H9 (cell line): ENCODE results near the gene MPZL3. TPM values are rescaled to one million over a fixed set of nuclear protein-coding genes. Genes with fewer than 3 reads are reported as not detected.

Experiments
- DNase-seq: peaks from one replicate; pipeline ENCODE4 v3.0.0-alpha.2; 2017
- H2AFZ ChIP-seq: one replicate; pipeline ENCODE4 v1.6.1; 2013; ENCODE audit warnings: mild to moderate bottlenecking, low read length, control low read depth, moderate library complexity
- H2AK5ac ChIP-seq: 2 replicates; pipeline ENCODE4 v1.6.1; 2013; ENCODE audit warnings: low read length, control low read depth, mixed read lengths; ENCODE audit not compliant: insufficient read length
- H2BK120ac ChIP-seq: one replicate; pipeline ENCODE4 v1.6.1; 2013; ENCODE audit warnings: low read depth, mild to moderate bottlenecking, low read length, control low read depth, inconsistent platforms; ENCODE audit not compliant: poor library complexity, severe bottlenecking
- H2BK12ac ChIP-seq: 2 replicates; pipeline ENCODE4 v1.6.1; 2013; ENCODE audit warnings: low read length, control low read depth, mixed read lengths, low read depth; ENCODE audit not compliant: insufficient read length
- H2BK15ac ChIP-seq: 2 replicates; pipeline ENCODE4 v1.6.1; 2013; ENCODE audit warnings: low read depth, low read length, control low read depth
- H2BK20ac ChIP-seq: one replicate; pipeline ENCODE4 v1.6.1; 2013; ENCODE audit warnings: low read depth, mild to moderate bottlenecking, low read length, control low read depth, inconsistent platforms; ENCODE audit not compliant: poor library complexity, severe bottlenecking
- H2BK5ac ChIP-seq: 2 replicates; pipeline ENCODE4 v1.6.1; 2013; ENCODE audit warnings: low read length, control low read depth, mixed read lengths; ENCODE audit not compliant: insufficient read length
- H3K14ac ChIP-seq: 2 replicates; pipeline ENCODE4 v1.6.1; 2013; ENCODE audit warnings: low read length, control low read depth; ENCODE audit not compliant: insufficient read depth
- H3K18ac ChIP-seq: 2 replicates; pipeline ENCODE4 v1.6.1; 2013; ENCODE audit warnings: low read depth, mild to moderate bottlenecking, mixed read lengths, low read length, control low read depth; ENCODE audit not compliant: insufficient read length
- H3K23ac ChIP-seq: 2 replicates; pipeline ENCODE4 v1.6.1; 2013; ENCODE audit warnings: low read length, control low read depth, mixed read lengths, low read depth; ENCODE audit not compliant: insufficient read length
- H3K23me2 ChIP-seq: 2 replicates; pipeline ENCODE4 v1.6.1; 2013; ENCODE audit warnings: low read depth, mild to moderate bottlenecking, mixed read lengths, low read length, control low read depth; ENCODE audit not compliant: insufficient read length, poor library complexity, severe bottlenecking
- H3K27ac ChIP-seq: 2 replicates; pipeline ENCODE4 v1.5.1; 2013; ENCODE audit warnings: low read length, control low read depth, mixed read lengths, low read depth; ENCODE audit not compliant: insufficient read length
- H3K27me3 ChIP-seq: 2 replicates; pipeline ENCODE4 v1.6.1; 2013; ENCODE audit warnings: low read length, control low read depth, inconsistent platforms; ENCODE audit not compliant: insufficient read depth
- H3K4ac ChIP-seq: 2 replicates; pipeline ENCODE4 v1.6.1; 2013; ENCODE audit warnings: low read depth, mild to moderate bottlenecking, control low read depth, inconsistent platforms, low read length, moderate library complexity
- H3K4me1 ChIP-seq: 2 replicates; pipeline ENCODE4 v1.6.1; 2013; ENCODE audit warnings: low read length, control low read depth, inconsistent platforms; ENCODE audit not compliant: insufficient read depth
- H3K4me2 ChIP-seq: 2 replicates; pipeline ENCODE4 v1.6.1; 2013; ENCODE audit warnings: low read length, control low read depth, mixed read lengths; ENCODE audit not compliant: insufficient read length, insufficient read depth
- H3K56ac ChIP-seq: 2 replicates; pipeline ENCODE4 v1.6.1; 2013; ENCODE audit warnings: low read depth, mild to moderate bottlenecking, mixed read lengths, low read length, control low read depth; ENCODE audit not compliant: insufficient read length
- H3K79me1 ChIP-seq: 2 replicates; pipeline ENCODE4 v1.6.1; 2013; ENCODE audit warnings: low read depth, mild to moderate bottlenecking, moderate library complexity, low read length, control low read depth, inconsistent platforms; ENCODE audit not compliant: insufficient read depth, poor library complexity, severe bottlenecking
- H3K79me2 ChIP-seq: 2 replicates; pipeline ENCODE4 v1.6.1; 2013; ENCODE audit warnings: low read length, control low read depth, inconsistent platforms; ENCODE audit not compliant: insufficient read depth
- H3K9ac ChIP-seq: 2 replicates; pipeline ENCODE4 v1.6.1; 2013; ENCODE audit warnings: low read length, control low read depth, mixed read lengths; ENCODE audit not compliant: insufficient read length; ENCODE audit errors: extremely low read depth
- H3K9me3 ChIP-seq: one replicate; pipeline ENCODE4 v1.6.1; 2013; ENCODE audit warnings: low read depth, low read length, inconsistent platforms; ENCODE audit not compliant: control insufficient read depth
- H3T11ph ChIP-seq: one replicate; pipeline ENCODE4 v1.6.1; 2013; ENCODE audit warnings: mild to moderate bottlenecking, low read length, control low read depth, inconsistent platforms
- H4K20me1 ChIP-seq: one replicate; pipeline ENCODE4 v1.6.1; 2013; ENCODE audit not compliant: control insufficient read depth, insufficient read length, insufficient read depth
- H4K5ac ChIP-seq: 2 replicates; pipeline ENCODE4 v1.6.1; 2013; ENCODE audit warnings: low read depth, mild to moderate bottlenecking, mixed read lengths, low read length, control low read depth; ENCODE audit not compliant: insufficient read length
- H4K8ac ChIP-seq: replicated peaks from 2 replicates; pipeline ENCODE4 v1.6.1; 2013; ENCODE audit warnings: low read length, control low read depth, mixed read lengths, low read depth; ENCODE audit not compliant: insufficient read length
- H4K91ac ChIP-seq: 2 replicates; pipeline ENCODE4 v1.6.1; 2013; ENCODE audit warnings: low read depth, mild to moderate bottlenecking, moderate library complexity, mixed read lengths, low read length, control low read depth; ENCODE audit not compliant: insufficient read length
- H3K27ac Mint-ChIP-seq, 3 experiments: 2 replicates in 2 of 3; 3 replicates in 1 of 3; pipeline ENCODE4 v1.8.0; 2020 to 2021; ENCODE audit warnings: mixed read lengths in 3 of 3, mild to moderate bottlenecking in 1 of 3, moderate library complexity in 1 of 3
- H3K27me3 Mint-ChIP-seq: 2 replicates; pipeline ENCODE4 v1.8.0; 2021; ENCODE audit warnings: low read depth, mild to moderate bottlenecking, moderate library complexity, mixed read lengths
- H3K36me3 Mint-ChIP-seq, 3 experiments: 2 replicates in 2 of 3; 3 replicates in 1 of 3; pipeline ENCODE4 v1.8.0; 2020 to 2021; ENCODE audit warnings: low read depth in 3 of 3, mixed read lengths in 3 of 3; ENCODE audit not compliant: insufficient read depth in 1 of 3
- H3K4me1 Mint-ChIP-seq, 2 experiments: 2 replicates each; pipeline ENCODE4 v1.8.0; 2020; ENCODE audit warnings: mixed read lengths in 2 of 2
- H3K4me3 Mint-ChIP-seq, 2 experiments: 2 replicates in 1 of 2; 3 replicates in 1 of 2; pipeline ENCODE4 v1.8.0; 2020 to 2021; ENCODE audit warnings: mild to moderate bottlenecking in 2 of 2, mixed read lengths in 2 of 2, moderate library complexity in 1 of 2
- H3K9me3 Mint-ChIP-seq, 2 experiments: 2 replicates in 1 of 2; 3 replicates in 1 of 2; pipeline ENCODE4 v1.8.0; 2020; ENCODE audit warnings: mild to moderate bottlenecking in 2 of 2, mixed read lengths in 2 of 2, moderate library complexity in 1 of 2
- WGBS: extraction: QIAGEN DNeasy Blood & Tissue Kit; methylation state at CpG from one replicate; pipeline ENCODE4 v1.1.7; 2013; ENCODE audit warnings: missing lambda C conversion rate, low lambda C conversion rate, mixed read lengths; ENCODE audit not compliant: insufficient read length; ENCODE audit errors: extremely low coverage; 5-methylcytosine and 5-hydroxymethylcytosine counted together
- total RNA-seq: library from RNA; stranded (reverse); gene quantifications from 2 replicates; pipeline ENCODE4 v1.2.1, GENCODE V29; 2021
- TF ChIP-seq, protein P1 (sequence below): fragments of 200-600 bp; sonication (generic); conservative IDR thresholded peaks from 3 replicates; pipeline ENCODE4 v1.8.0; 2021; ENCODE audit warnings: antibody characterized with exemption, mild to moderate bottlenecking

Gene MPZL3
- total RNA-seq, 1 experiment from 2014 or later = 2.6 TPM

DNA sequence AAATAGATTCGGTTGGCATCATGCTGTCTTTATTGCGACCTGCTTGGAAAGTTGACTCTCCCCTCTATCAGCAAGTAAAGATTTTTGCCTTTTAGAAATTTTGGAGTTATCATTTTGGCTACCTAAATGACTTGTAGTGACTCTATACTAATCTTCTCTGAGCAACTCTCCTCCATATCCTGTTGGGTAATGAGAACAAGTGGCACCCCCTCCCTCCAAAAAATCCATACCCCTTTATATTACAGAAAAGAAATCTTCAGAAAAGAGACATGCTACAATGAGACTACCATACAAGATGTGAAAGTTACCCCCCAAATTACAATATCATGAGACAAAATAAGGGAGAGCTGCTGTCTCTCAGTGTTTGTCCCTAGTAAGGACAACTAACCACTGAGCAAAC lies 28.6 kb downstream of the MPZL3 start:
- H2BK120ac ChIP-seq = no peak overlapping the region
- H3K36me3 Mint-ChIP-seq = no peaks in the 10 kb centered on the region
- no peak overlapping the region for H4K8ac ChIP-seq
- no peaks in the 10 kb centered on the region for H3K4me1 ChIP-seq
- no peak overlapping the region for H3K27ac Mint-ChIP-seq
- H3T11ph ChIP-seq = no peak overlapping the region
- H3K4me2 ChIP-seq = no peak overlapping the region
- H4K91ac ChIP-seq = no peak overlapping the region
- no peaks in the 10 kb centered on the region for H3K79me2 ChIP-seq
- H4K5ac ChIP-seq = no peak overlapping the region
- no peak overlapping the region for H3K9ac ChIP-seq
- H3K23me2 ChIP-seq = no peaks in the 10 kb centered on the region
- H2BK20ac ChIP-seq = no peak overlapping the region
- DNase-seq = no peak
- H3K9me3 ChIP-seq = no peaks in the 10 kb centered on the region
- H3K27ac ChIP-seq = no peak overlapping the region
- TF ChIP-seq, protein P1, sequence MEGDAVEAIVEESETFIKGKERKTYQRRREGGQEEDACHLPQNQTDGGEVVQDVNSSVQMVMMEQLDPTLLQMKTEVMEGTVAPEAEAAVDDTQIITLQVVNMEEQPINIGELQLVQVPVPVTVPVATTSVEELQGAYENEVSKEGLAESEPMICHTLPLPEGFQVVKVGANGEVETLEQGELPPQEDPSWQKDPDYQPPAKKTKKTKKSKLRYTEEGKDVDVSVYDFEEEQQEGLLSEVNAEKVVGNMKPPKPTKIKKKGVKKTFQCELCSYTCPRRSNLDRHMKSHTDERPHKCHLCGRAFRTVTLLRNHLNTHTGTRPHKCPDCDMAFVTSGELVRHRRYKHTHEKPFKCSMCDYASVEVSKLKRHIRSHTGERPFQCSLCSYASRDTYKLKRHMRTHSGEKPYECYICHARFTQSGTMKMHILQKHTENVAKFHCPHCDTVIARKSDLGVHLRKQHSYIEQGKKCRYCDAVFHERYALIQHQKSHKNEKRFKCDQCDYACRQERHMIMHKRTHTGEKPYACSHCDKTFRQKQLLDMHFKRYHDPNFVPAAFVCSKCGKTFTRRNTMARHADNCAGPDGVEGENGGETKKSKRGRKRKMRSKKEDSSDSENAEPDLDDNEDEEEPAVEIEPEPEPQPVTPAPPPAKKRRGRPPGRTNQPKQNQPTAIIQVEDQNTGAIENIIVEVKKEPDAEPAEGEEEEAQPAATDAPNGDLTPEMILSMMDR = no peak
- no peak overlapping the region for H2BK15ac ChIP-seq
- H3K23ac ChIP-seq = no peak overlapping the region
- no peak overlapping the region for H2BK12ac ChIP-seq
- no peaks in the 10 kb centered on the region for H3K9me3 Mint-ChIP-seq
- H3K4me3 Mint-ChIP-seq = no peak overlapping the region
- no peak overlapping the region for H3K4ac ChIP-seq
- H2BK5ac ChIP-seq = no peak overlapping the region
- H3K27me3 ChIP-seq = no peaks in the 10 kb centered on the region
- H3K14ac ChIP-seq = no peak overlapping the region
- no peaks in the 10 kb centered on the region for H3K4me1 Mint-ChIP-seq
- no peak overlapping the region for H2AK5ac ChIP-seq
- WGBS = no CpG with 5 or more reads among the region's 2 CpGs
- H2AFZ ChIP-seq = no peak overlapping the region
- no peaks in the 10 kb centered on the region for H4K20me1 ChIP-seq
- no peak overlapping the region for H3K56ac ChIP-seq
- H3K18ac ChIP-seq = no peak overlapping the region
- H3K79me1 ChIP-seq = no peaks in the 10 kb centered on the region
- peaks cover 29% of the 10 kb centered on the region for H3K27me3 Mint-ChIP-seq
